Measurements from ENCODE around the gene SARS2. TPM values are rescaled to one million over a fixed set of nuclear protein-coding genes. Genes with fewer than 3 reads are reported as not detected.

The SARS2 gene, protein sequence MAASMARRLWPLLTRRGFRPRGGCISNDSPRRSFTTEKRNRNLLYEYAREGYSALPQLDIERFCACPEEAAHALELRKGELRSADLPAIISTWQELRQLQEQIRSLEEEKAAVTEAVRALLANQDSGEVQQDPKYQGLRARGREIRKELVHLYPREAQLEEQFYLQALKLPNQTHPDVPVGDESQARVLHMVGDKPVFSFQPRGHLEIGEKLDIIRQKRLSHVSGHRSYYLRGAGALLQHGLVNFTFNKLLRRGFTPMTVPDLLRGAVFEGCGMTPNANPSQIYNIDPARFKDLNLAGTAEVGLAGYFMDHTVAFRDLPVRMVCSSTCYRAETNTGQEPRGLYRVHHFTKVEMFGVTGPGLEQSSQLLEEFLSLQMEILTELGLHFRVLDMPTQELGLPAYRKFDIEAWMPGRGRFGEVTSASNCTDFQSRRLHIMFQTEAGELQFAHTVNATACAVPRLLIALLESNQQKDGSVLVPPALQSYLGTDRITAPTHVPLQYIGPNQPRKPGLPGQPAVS
- total RNA-seq: 22.5 and 29.3 TPM in 2 replicates

DNA sequence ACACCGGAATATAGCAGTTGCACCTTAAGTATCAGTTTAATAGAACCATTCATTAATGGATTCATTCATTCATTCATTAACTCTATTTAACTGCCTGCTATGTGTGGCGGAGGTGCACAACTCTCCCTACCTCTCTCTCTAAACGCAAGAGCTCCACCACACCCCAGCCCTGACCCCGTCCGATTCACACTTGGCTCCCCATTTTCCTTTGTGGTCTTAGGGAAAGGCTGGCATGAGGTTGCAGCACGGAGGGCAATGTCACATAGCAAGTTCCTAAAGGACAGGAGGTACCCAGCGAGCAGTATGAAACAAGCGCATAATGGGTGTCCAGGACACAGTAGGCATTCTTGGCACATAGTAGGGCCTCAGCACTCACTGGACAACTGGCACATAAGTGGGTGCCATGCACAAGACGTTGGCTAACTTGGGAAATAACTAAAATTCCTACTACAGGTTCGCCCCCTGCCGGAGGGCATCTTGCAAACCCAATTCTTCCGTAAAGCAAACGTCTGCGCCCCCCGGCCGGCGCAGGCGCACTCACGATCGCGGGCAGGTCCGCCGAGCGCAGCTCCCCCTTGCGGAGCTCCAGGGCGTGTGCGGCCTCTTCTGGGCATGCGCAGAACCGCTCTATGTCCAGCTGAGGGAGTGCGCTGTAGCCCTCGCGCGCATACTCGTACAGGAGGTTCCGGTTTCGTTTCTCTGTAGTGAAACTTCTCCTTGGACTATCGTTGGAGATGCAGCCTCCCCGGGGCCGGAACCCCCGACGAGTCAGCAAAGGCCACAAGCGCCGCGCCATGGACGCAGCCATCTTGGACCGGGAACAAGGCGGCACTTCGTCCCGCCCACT is at the start of gene SARS2:
Gene SARS2, minus strand, starts transcription at position 835 of the 847 bp plus-strand sequence. Its CDS starts 27 bp downstream, at position 808.

DNA sequence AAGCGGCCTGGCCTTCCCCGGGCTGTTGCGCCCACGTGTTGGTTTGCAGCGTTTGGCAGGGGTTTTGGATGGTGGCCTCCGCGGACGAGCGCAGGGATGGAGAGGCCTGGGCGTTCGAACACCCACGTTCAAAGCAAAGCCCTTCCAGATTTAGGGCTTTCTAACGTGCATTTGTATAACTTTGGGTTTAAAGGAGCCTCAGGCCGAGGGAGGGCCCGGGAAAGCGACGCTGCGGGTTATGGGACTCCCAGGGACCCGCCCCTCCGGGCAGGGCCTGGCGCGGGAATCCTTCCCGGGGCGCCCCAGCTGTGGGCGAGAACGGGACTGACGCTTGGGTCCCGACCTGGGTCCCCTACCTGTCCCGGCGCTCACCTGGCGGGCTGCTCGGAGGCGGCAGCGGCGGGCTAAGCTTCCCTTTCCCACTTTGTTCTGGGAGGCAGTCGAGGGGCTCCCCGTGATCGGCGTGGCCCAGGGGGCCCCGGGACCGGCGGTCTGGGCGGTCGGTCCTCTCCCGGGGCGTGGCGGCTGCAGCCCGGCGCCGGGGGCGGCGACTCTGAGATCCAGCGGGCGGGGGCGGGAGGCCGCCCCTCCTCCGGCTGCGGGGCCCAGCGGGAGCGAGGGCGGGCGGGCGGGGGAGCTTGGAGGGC is 44.8 kb upstream of the SARS2 start, which contains the start of gene FBXO17:
Gene FBXO17, minus strand, starts transcription at position 529 of the 647 bp plus-strand sequence. CDS start 25,423 bp downstream, outside the sequence.

DNA sequence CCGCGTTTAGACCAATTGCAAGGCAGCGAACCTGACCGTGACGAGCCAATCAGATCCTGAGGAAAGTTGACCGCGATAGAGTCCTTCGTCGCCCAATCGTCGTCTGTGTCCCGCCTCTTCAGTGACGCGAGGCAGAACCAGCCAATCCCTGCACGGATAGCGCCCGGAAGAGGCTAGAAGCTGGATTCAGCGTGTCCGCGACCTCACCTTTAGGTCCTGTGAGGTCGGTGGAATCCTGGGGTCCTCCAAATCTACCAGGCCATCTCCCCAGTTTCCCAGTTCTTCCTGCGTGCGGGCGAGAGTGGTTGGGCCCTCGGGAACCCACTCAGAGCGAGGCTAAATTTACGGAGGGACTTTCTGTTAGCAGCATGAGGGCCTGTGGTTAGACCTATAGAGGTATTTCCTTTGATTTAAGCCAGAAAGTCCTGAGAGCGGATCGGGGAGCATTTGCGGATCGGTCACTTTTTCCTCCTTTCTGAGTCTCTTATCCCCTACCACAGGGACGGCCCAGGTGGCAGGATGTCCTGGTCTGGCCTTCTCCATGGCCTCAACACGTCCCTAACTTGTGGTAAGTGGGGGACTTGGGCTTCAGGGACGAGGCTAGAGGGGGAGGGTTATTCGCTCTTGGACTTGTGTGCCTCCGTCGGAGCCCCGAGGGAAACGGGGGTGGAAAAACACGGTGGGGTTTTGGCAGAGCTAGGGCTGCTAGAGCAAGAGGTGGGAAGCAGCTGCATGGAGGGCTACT is 385 bp upstream of the SARS2 start, which contains the start of gene MRPS12:
Gene MRPS12, plus strand, starts transcription at position 169 of the 745 bp plus-strand sequence. Its CDS starts 351 bp downstream, at position 520.

DNA sequence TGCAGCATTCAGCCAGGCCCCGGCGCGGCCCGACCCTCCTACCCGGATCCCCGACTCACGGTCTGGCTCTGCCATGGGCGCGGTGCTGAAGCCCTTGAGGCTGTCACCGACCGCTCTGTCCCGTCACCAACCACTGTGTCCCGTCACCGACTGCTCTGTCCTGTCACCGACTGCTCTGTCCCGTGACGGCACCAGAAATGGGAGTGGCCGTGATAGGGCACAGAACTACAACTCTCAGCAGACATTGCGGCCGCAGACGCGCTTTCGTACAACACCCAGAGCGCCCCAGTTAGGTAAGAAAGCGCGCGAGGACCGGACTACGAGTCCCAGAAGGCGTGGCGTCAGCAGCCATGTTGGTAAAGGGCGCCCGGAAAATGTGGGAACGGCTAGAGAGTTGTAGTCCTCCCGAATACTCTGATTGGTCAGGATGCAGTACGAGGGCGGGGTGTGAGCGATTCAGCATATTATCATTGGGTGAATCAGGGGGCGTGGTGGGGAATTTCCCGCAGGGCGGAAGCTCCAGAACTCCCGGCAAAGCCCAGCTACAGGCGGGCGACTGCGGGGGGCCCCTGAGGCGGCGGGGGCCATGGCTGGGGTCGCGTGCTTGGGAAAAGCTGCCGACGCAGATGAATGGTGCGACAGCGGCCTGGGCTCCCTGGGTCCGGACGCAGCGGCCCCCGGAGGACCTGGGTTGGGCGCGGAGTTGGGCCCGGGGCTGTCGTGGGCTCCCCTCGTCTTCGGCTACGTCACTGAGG is 30.9 kb downstream of the SARS2 start, which contains the start of the genes NFKBIB and SIRT2:
Gene NFKBIB, plus strand, starts transcription at position 523 of the 755 bp plus-strand sequence. Its CDS starts 64 bp downstream, at position 587.
Gene SIRT2, minus strand, starts transcription at position 172 of the 755 bp plus-strand sequence. Its CDS starts 97 bp downstream, at position 75.

DNA sequence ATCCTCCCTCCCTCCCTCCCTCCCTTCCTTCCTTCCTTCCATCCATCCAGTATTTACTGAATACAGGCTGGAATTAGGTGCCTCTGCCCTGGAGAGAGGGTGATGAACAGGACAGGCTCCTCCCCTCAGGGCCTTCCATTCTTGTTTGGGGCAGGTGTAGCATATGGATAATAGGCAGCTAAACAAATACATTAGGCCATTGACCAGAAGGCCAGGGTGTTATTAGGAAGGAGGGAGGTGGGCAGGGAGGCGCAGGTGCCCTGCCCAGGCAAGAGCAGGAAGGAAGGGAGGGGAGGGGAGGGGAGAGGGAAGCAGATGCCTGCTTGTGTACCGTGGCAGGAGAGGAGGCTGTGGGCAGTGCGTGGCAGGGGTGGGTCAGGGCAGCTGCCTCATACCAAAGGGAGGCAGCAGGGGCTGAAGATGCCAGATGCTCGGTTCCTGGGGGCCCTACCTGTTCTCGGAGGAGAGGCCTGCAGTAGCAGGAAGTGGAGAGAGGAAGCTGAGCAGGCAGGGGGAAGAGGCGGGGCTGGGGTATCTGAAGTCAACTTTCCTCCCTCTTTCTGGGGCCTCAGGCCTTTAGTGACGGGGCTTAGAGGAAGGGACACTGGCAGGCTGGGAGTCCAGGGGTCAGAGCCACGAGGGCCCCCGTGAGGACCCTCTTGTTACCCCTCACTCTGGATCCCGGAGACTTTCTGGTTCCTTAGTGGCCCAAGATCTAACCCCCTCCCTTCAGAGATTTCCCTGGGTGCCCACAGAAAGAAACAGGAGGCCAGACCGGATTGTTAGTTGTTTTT is 52.6 kb downstream of the SARS2 start, which contains the start of gene RINL:
Gene RINL, minus strand, starts transcription at position 495 of the 794 bp plus-strand sequence. CDS start 1,533 bp downstream, outside the sequence.

Other genes starting within 250 kb of the SARS2 start
- gene CAPN12, start 186.3 kb downstream of the SARS2 start, total RNA-seq: 0.22 TPM in 1 of 2 replicates, not detected in the other
- not detected in 2 replicates for gene LGALS7, start 157.2 kb downstream of the SARS2 start, total RNA-seq
- not detected in 2 replicates for gene LGALS7B, start 141.6 kb downstream of the SARS2 start, total RNA-seq
- not detected in 2 replicates for gene LGALS4, start 117.8 kb downstream of the SARS2 start, total RNA-seq
- gene ECH1, start 99.0 kb downstream of the SARS2 start, total RNA-seq: 21.8 and 57.1 TPM in 2 replicates
- gene HNRNPL, start 80.8 kb downstream of the SARS2 start, total RNA-seq: 218 and 397 TPM in 2 replicates
- gene RINL, start 52.5 kb downstream of the SARS2 start, total RNA-seq: 1.0 and 1.8 TPM in 2 replicates
- 59.0 and 63.7 TPM in 2 replicates for gene SIRT2, start 31.1 kb downstream of the SARS2 start, total RNA-seq
- 18.9 and 25.2 TPM in 2 replicates for gene NFKBIB, start 30.8 kb downstream of the SARS2 start, total RNA-seq
- gene CCER2, start 18.6 kb downstream of the SARS2 start, total RNA-seq: not detected in 2 replicates
- 24.9 and 39.2 TPM in 2 replicates for gene MRPS12, start 181 bp upstream of the SARS2 start, total RNA-seq
- gene FBXO17, start 45.0 kb upstream of the SARS2 start, total RNA-seq: 13.8 and 24.1 TPM in 2 replicates
- 3.3 and 3.7 TPM in 2 replicates for gene FBXO27, start 101.8 kb upstream of the SARS2 start, total RNA-seq
- gene ACP7, start 153.6 kb upstream of the SARS2 start, total RNA-seq: not detected in 2 replicates
- 10.3 and 14.6 TPM in 2 replicates for gene PAK4, start 195.0 kb upstream of the SARS2 start, total RNA-seq

Measured in placental pericyte (primary cell).